ENCODE data around the gene FAM149B1.

Gene FAM149B1

GRCh38 chr10:73156054-73156453 lies 11.9 kb upstream of the FAM149B1 start:
- no peaks in the 10 kb centered on the region for H3K36me3 ChIP-seq (ENCODE audit: control insufficient read depth, insufficient read depth, low read length)
- no peak overlapping the region for H3K4me3 ChIP-seq (ENCODE audit: low read length)
- H3K4me1 ChIP-seq (ENCODE audit: control insufficient read depth, insufficient read depth, low read length) = no peaks in the 10 kb centered on the region
- no peaks in the 10 kb centered on the region for H3K9me3 ChIP-seq (ENCODE audit: control insufficient read depth, low read length)
- no peaks in the 10 kb centered on the region for H3K27me3 ChIP-seq (ENCODE audit: control insufficient read depth, insufficient read depth, low read length)
- H3K9ac ChIP-seq (ENCODE audit: low read length) = no peak overlapping the region

- no peaks in the 10 kb centered on the region for H3K36me3 ChIP-seq (ENCODE audit: control insufficient read depth, insufficient read depth, low read length)
- no peaks in the 10 kb centered on the region for H3K27me3 ChIP-seq (ENCODE audit: control insufficient read depth, insufficient read depth, low read length)
These were observed 8.8 kb upstream of the FAM149B1 start for GRCh38 chr10:73159038-73159648.

DNA sequence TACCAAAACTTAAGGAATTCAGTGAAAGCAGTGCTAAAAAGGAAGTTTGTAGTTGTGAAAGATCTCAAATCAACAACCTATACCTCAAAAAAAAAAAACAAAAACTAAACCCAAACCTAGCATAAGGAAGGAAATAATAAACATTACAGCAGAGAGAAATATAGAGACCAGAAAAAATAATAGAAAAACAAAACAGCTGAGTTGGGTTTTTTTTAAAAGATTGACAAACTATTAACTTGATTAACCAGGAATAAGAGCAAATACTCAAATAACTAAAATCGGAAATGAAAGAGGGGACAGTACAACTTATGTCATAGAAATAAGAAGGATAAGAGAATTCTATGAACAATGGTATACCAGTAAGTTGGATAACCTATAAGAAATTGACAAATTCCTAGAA lies 6.8 kb upstream of the FAM149B1 start:
- Histone ChIP-seq H3K9ac (ENCODE audit: low read length) (no peak overlapping the region), H3K27me3 (ENCODE audit: control insufficient read depth, insufficient read depth, low read length) (no peaks in the 10 kb centered on the region), H3K4me3 (ENCODE audit: low read length) (no peak overlapping the region), H3K36me3 (ENCODE audit: control insufficient read depth, insufficient read depth, low read length) (no peaks in the 10 kb centered on the region), H3K4me1 (ENCODE audit: control insufficient read depth, insufficient read depth, low read length) (no peaks in the 10 kb centered on the region), H3K9me3 (ENCODE audit: control insufficient read depth, low read length) (no peaks in the 10 kb centered on the region)

More at GRCh38 chr10:73159038-73159648, 8.8 kb upstream of the FAM149B1 start:
- Histone ChIP-seq H3K9me3 (ENCODE audit: control insufficient read depth, low read length) (no peaks in the 10 kb centered on the region), H3K4me1 (ENCODE audit: control insufficient read depth, insufficient read depth, low read length) (no peaks in the 10 kb centered on the region), H3K4me3 (ENCODE audit: low read length) (no peak overlapping the region), H3K9ac (ENCODE audit: low read length) (no peak overlapping the region)

GRCh38 chr10:73161662-73162061 lies 6.3 kb upstream of the FAM149B1 start:
- H3K9ac ChIP-seq (ENCODE audit: low read length) = no peak overlapping the region
- H3K9me3 ChIP-seq (ENCODE audit: control insufficient read depth, low read length) = no peaks in the 10 kb centered on the region
- peaks cover 2% of the 10 kb centered on the region for H3K4me1 ChIP-seq (ENCODE audit: control insufficient read depth, insufficient read depth, low read length)
- H3K4me3 ChIP-seq (ENCODE audit: low read length) = no peak overlapping the region
- H3K36me3 ChIP-seq (ENCODE audit: control insufficient read depth, insufficient read depth, low read length) = no peaks in the 10 kb centered on the region
- H3K27me3 ChIP-seq (ENCODE audit: control insufficient read depth, insufficient read depth, low read length) = no peaks in the 10 kb centered on the region

GRCh38 chr10:73163096-73163495 lies 4.8 kb upstream of the FAM149B1 start:
- Histone ChIP-seq H3K36me3 (ENCODE audit: control insufficient read depth, insufficient read depth, low read length) (no peaks in the 10 kb centered on the region), H3K9ac (ENCODE audit: low read length) (no peak overlapping the region), H3K4me1 (ENCODE audit: control insufficient read depth, insufficient read depth, low read length) (peaks cover 9% of the 10 kb centered on the region), H3K9me3 (ENCODE audit: control insufficient read depth, low read length) (no peaks in the 10 kb centered on the region), H3K4me3 (ENCODE audit: low read length) (no peak overlapping the region), H3K27me3 (ENCODE audit: control insufficient read depth, insufficient read depth, low read length) (no peaks in the 10 kb centered on the region)

GRCh38 chr10:73166972-73167371 lies 947 bp upstream of the FAM149B1 start:
- Histone ChIP-seq H3K9ac (ENCODE audit: low read length) (peak overlapping the region; percentile 100), H3K4me3 (ENCODE audit: low read length) (peak overlapping the region; percentile 100), H3K36me3 (ENCODE audit: control insufficient read depth, insufficient read depth, low read length) (no peaks in the 10 kb centered on the region), H3K27me3 (ENCODE audit: control insufficient read depth, insufficient read depth, low read length) (no peaks in the 10 kb centered on the region), H3K4me1 (ENCODE audit: control insufficient read depth, insufficient read depth, low read length) (peaks cover 9% of the 10 kb centered on the region), H3K9me3 (ENCODE audit: control insufficient read depth, low read length) (no peaks in the 10 kb centered on the region)

DNA sequence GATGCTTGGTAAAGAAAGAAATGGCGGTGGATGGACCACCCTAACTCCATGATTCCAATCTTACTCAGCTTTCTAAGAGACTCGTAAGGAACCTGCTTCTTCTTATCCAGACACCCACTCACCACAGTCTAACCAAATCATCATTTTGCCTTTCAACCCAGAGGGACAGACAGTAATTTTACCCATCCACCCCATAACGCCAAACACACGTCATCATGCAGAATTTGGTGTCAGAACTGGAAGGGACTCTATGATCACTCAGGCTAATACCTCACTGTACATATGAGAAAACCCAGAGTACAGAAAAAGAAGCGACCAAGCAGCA lies 499 bp upstream of the FAM149B1 start:
- Histone ChIP-seq H3K36me3 (ENCODE audit: control insufficient read depth, insufficient read depth, low read length) (no peaks in the 10 kb centered on the region), H3K9ac (ENCODE audit: low read length) (peak overlapping the region; percentile 100), H3K27me3 (ENCODE audit: control insufficient read depth, insufficient read depth, low read length) (no peaks in the 10 kb centered on the region), H3K4me3 (ENCODE audit: low read length) (peak overlapping the region; percentile 100), H3K9me3 (ENCODE audit: control insufficient read depth, low read length) (no peaks in the 10 kb centered on the region), H3K4me1 (ENCODE audit: control insufficient read depth, insufficient read depth, low read length) (peaks cover 9% of the 10 kb centered on the region)

- Histone ChIP-seq H3K4me3 (ENCODE audit: low read length) (peak overlapping the region; percentile 100), H3K4me1 (ENCODE audit: control insufficient read depth, insufficient read depth, low read length) (peaks cover 9% of the 10 kb centered on the region), H3K9ac (ENCODE audit: low read length) (peak overlapping the region; percentile 100), H3K27me3 (ENCODE audit: control insufficient read depth, insufficient read depth, low read length) (no peaks in the 10 kb centered on the region), H3K36me3 (ENCODE audit: control insufficient read depth, insufficient read depth, low read length) (no peaks in the 10 kb centered on the region), H3K9me3 (ENCODE audit: control insufficient read depth, low read length) (no peaks in the 10 kb centered on the region)
These were observed 515 bp downstream of the FAM149B1 start for GRCh38 chr10:73168465-73168803.

DNA sequence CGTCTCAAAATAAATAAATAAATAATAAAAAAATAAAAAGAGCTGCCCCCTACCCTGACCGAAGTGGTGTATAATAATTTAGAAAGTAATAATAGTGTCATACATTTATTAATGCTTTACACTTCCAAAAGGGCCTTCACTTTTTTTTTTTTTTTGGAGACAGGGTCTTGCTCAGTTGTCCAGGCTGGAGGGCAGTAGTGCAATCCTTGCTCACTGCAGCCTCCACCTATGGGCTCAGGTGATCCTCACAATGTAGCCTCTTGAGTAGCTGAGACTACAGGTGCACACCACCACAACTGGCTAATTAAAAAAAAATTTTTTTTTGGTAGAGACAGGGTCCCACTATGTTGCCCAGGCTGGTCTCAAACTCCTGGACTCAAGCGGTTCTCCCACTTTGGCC lies 1.4 kb downstream of the FAM149B1 start:
- H3K4me1 ChIP-seq (ENCODE audit: control insufficient read depth, insufficient read depth, low read length) = peaks cover 9% of the 10 kb centered on the region
- H3K4me3 ChIP-seq (ENCODE audit: low read length) = no peak overlapping the region
- no peaks in the 10 kb centered on the region for H3K36me3 ChIP-seq (ENCODE audit: control insufficient read depth, insufficient read depth, low read length)
- no peaks in the 10 kb centered on the region for H3K9me3 ChIP-seq (ENCODE audit: control insufficient read depth, low read length)
- H3K9ac ChIP-seq (ENCODE audit: low read length) = no peak overlapping the region
- no peaks in the 10 kb centered on the region for H3K27me3 ChIP-seq (ENCODE audit: control insufficient read depth, insufficient read depth, low read length)

GRCh38 chr10:73172867-73173266 lies 4.9 kb downstream of the FAM149B1 start:
- Histone ChIP-seq H3K36me3 (ENCODE audit: control insufficient read depth, insufficient read depth, low read length) (no peaks in the 10 kb centered on the region), H3K9me3 (ENCODE audit: control insufficient read depth, low read length) (no peaks in the 10 kb centered on the region), H3K9ac (ENCODE audit: low read length) (no peak overlapping the region), H3K4me3 (ENCODE audit: low read length) (no peak overlapping the region), H3K4me1 (ENCODE audit: control insufficient read depth, insufficient read depth, low read length) (no peaks in the 10 kb centered on the region), H3K27me3 (ENCODE audit: control insufficient read depth, insufficient read depth, low read length) (no peaks in the 10 kb centered on the region)

- Histone ChIP-seq H3K4me3 (ENCODE audit: low read length) (no peak overlapping the region), H3K27me3 (ENCODE audit: control insufficient read depth, insufficient read depth, low read length) (no peaks in the 10 kb centered on the region), H3K9me3 (ENCODE audit: control insufficient read depth, low read length) (no peaks in the 10 kb centered on the region), H3K9ac (ENCODE audit: low read length) (no peak overlapping the region), H3K36me3 (ENCODE audit: control insufficient read depth, insufficient read depth, low read length) (no peaks in the 10 kb centered on the region), H3K4me1 (ENCODE audit: control insufficient read depth, insufficient read depth, low read length) (no peaks in the 10 kb centered on the region)
These were observed 6.4 kb downstream of the FAM149B1 start for GRCh38 chr10:73174148-73174925.

GRCh38 chr10:73182568-73182967 lies 14.6 kb downstream of the FAM149B1 start:
- H3K9me3 ChIP-seq (ENCODE audit: control insufficient read depth, low read length) = no peaks in the 10 kb centered on the region
- no peaks in the 10 kb centered on the region for H3K4me1 ChIP-seq (ENCODE audit: control insufficient read depth, insufficient read depth, low read length)
- H3K27me3 ChIP-seq (ENCODE audit: control insufficient read depth, insufficient read depth, low read length) = no peaks in the 10 kb centered on the region
- H3K36me3 ChIP-seq (ENCODE audit: control insufficient read depth, insufficient read depth, low read length) = peaks cover 5% of the 10 kb centered on the region
- no peak overlapping the region for H3K4me3 ChIP-seq (ENCODE audit: low read length)
- no peak overlapping the region for H3K9ac ChIP-seq (ENCODE audit: low read length)
